ENCODE results near the gene NAA10.

DNA sequence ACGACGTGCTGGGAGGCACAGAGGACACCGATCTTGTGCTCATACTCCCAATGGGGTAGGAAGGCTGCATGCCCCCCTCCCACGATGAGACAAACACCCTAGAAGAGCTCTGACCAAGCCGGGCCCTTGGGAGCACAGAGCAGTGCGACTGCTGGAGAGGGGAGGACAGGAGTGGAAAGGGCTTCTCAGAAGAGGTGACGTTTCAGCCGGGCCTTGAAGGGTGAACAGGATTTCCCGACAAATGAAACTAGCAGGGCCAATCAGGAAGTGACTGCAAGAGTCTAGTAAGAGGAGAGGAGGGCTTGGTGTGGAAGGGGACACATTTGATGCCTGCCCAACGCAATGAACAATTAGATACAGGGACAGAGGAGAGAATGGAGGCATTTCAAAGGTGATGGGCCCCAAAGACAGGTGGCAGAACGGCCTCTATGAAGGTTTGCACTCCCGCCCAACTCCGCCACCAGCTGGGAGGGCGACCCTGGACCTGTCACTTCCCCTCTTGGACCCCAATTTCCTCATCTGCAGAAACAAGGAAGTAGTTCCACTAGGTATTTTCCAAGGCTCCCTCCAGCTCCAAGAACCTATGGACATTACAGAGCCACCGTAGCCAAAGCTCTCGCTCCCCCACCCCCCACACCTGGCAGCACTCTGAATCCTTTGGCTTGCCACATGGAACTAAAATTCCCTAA lies 32.8 kb upstream of the NAA10 start:
- TF ChIP-seq, protein P1, sequence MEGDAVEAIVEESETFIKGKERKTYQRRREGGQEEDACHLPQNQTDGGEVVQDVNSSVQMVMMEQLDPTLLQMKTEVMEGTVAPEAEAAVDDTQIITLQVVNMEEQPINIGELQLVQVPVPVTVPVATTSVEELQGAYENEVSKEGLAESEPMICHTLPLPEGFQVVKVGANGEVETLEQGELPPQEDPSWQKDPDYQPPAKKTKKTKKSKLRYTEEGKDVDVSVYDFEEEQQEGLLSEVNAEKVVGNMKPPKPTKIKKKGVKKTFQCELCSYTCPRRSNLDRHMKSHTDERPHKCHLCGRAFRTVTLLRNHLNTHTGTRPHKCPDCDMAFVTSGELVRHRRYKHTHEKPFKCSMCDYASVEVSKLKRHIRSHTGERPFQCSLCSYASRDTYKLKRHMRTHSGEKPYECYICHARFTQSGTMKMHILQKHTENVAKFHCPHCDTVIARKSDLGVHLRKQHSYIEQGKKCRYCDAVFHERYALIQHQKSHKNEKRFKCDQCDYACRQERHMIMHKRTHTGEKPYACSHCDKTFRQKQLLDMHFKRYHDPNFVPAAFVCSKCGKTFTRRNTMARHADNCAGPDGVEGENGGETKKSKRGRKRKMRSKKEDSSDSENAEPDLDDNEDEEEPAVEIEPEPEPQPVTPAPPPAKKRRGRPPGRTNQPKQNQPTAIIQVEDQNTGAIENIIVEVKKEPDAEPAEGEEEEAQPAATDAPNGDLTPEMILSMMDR (IDR thresholded peaks at IDR 0.05), result no peak
- TF ChIP-seq POLR2A (IDR thresholded peaks at IDR 0.05), result no peak

Measured in thyroid gland (tissue), 4 donors.